Measurements from ENCODE around the gene AP2B1. TPM values are rescaled to one million over a fixed set of nuclear protein-coding genes. Genes with fewer than 3 reads are reported as not detected.

AP2B1 gene
- polyA plus RNA-seq, 1 of the 3 experiments (the other 2 are of a cell fraction) = 97.8 TPM

GRCh38 chr17:35630530-35631148 lies 43.5 kb downstream of the AP2B1 start:
- Histone ChIP-seq H4K20me1 (ENCODE audit: insufficient read depth) (peaks cover 7% of the 10 kb centered on the region; the same call in 1 of the 2 replicates), H3K4me3 (ENCODE audit: low read depth in 2 of 2, low read length in 1 of 2) (no peak overlapping the region), H3K4me1 (ENCODE audit: control insufficient read depth in 1 of 2, insufficient read depth in 2 of 2, low read depth in 1 of 2, low read length in 1 of 2) (0 out of 4 replicates have a peak, but pooled peaks cover 0 to 5% of the 10 kb centered on the region in 2 experiments), H3K36me3 (replicated peaks in 1 of 2; ENCODE audit: control insufficient read depth in 1 of 2, insufficient read depth in 2 of 2, low read length in 1 of 2) (peaks cover 66 to 77% of the 10 kb centered on the region in 2 experiments), H3K79me2 (ENCODE audit: insufficient read depth) (peaks cover 12% of the 10 kb centered on the region; the same call in 1 of the 2 replicates), H2AFZ (ENCODE audit: low read depth) (no peak overlapping the region), H3K9me3 (no peaks in the 10 kb centered on the region), H3F3A (replicated peaks; ENCODE audit: insufficient read depth) (peaks cover 21% of the 10 kb centered on the region), H3K27ac (ENCODE audit: low read depth in 2 of 2, low read length in 1 of 2) (peak overlapping the region in 1 of 2 experiments; percentile 60; a peak in 2 of 4 replicates), H3K27me3 (ENCODE audit: insufficient read depth) (no peaks in the 10 kb centered on the region), H3K9ac (no peak overlapping the region), H3K4me2 (no peak overlapping the region), H3K9me2 (no peaks in the 10 kb centered on the region)
- ChIA-PET POLR2A (no interaction called here), CTCF (interaction anchor here (0.8 to 2.1 kb wide), 2 partner anchors 115 to 117 kb away, joined by 3 to 9 read pairs; no protein-coding TSS in a partner anchor)
- no peak for DNase-seq
- 33% methylated on average over 1 of the region's 1 CpG for WGBS (ENCODE audit: low lambda C conversion rate)
- TF ChIP-seq RAD21 (IDR thresholded peaks at IDR 0.05; ENCODE audit: low read length) (no peak), EP300 (IDR thresholded peaks at IDR 0.05; ENCODE audit: borderline replicate concordance in 1 of 2, low read depth in 1 of 2, low read length in 1 of 2) (no peak), FOSL2 (IDR thresholded peaks at IDR 0.05; ENCODE audit: borderline replicate concordance, low read depth) (peak; percentile 56; the same call in 1 of the 2 replicates), JUND (IDR thresholded peaks at IDR 0.05) (peak; percentile 36; the same call in 1 of the 2 replicates), NRF1 (IDR thresholded peaks at IDR 0.05; ENCODE audit: low read depth, low read length) (no peak), PBX3 (IDR thresholded peaks at IDR 0.05) (peak; percentile 80), USF2 (IDR thresholded peaks at IDR 0.05; ENCODE audit: borderline replicate concordance, low read depth, low read length) (no peak), ELF1 (IDR thresholded peaks at IDR 0.05) (no peak), NFIC (IDR thresholded peaks at IDR 0.05; ENCODE audit: borderline replicate concordance) (no peak), MEF2A (IDR thresholded peaks at IDR 0.05; ENCODE audit: borderline replicate concordance, low read depth) (no peak), MXI1 (IDR thresholded peaks at IDR 0.05; ENCODE audit: low read depth, low read length) (no peak), YY1 (IDR thresholded peaks at IDR 0.05; ENCODE audit: low read depth) (no peak), RFX5 (IDR thresholded peaks at IDR 0.05; ENCODE audit: low read length) (no peak), SMC3 (IDR thresholded peaks at IDR 0.05; ENCODE audit: low read depth, low read length) (no peak), TCF12 (IDR thresholded peaks at IDR 0.05) (peak; percentile 52), EZH2phosphoT487 (IDR thresholded peaks at IDR 0.05; ENCODE audit: borderline replicate concordance, low read depth) (no peak), GABPA (IDR thresholded peaks at IDR 0.05; ENCODE audit: low read depth) (no peak), RXRA (IDR thresholded peaks at IDR 0.05; ENCODE audit: borderline replicate concordance, low read depth) (peak; percentile 52; the same call in 1 of the 2 replicates), TAF1 (IDR thresholded peaks at IDR 0.05; ENCODE audit: borderline replicate concordance, low read depth, low read length) (no peak), REST (IDR thresholded peaks at IDR 0.05; ENCODE audit: low read depth, low read length) (0 out of 2 replicates have a peak, but pooled peaks have one; percentile 13), CTCF (IDR thresholded peaks at IDR 0.05) (no peak), POLR2AphosphoS5 (IDR thresholded peaks at IDR 0.05; ENCODE audit: low read depth, low read length) (no peak), SIN3A (IDR thresholded peaks at IDR 0.05; ENCODE audit: borderline replicate concordance, low read depth, low read length) (no peak), CHD2 (IDR thresholded peaks at IDR 0.05; ENCODE audit: low read length, partially characterized antibody) (no peak), IRF3 (IDR thresholded peaks at IDR 0.05; ENCODE audit: low read depth, low read length) (no peak), TEAD4 (IDR thresholded peaks at IDR 0.05; ENCODE audit: borderline replicate concordance, insufficient read depth) (no peak)
